H1 (cell line): Measurements from ENCODE around the gene HTR3E. TPM values are rescaled to one million over a fixed set of nuclear protein-coding genes. Genes with fewer than 3 reads are reported as not detected.

Experiments
- CTCF ChIA-PET: fragments of 300-600 bp; sonication (Branson Sonifier 250); formaldehyde crosslinking; loops from one replicate; lab custom pipeline; 2021; ENCODE audit not compliant: partially characterized antibody; lab: Charles Lee
- POLR2A ChIA-PET: fragments of 300-600 bp; sonication (Branson Sonifier 250); formaldehyde crosslinking; loops from one replicate; lab custom pipeline; 2021; ENCODE audit warnings: inconsistent platforms; ENCODE audit not compliant: partially characterized antibody; lab: Charles Lee
- DNase-seq, 2 experiments: peaks; one replicate each; pipeline versions ENCODE4 v3.0.0 to v3.0.0-alpha.2; 2010 to 2022; ENCODE audit warnings: low spot score in 2 of 2, low read depth in 1 of 2, mixed read lengths in 1 of 2
- FAIRE-seq: peaks from 2 replicates; lab custom pipeline; 2011; peaks lifted over from hg19 to GRCh38; lab: Jason Lieb, UNC
- H2AFZ ChIP-seq: 2 replicates; pipeline ENCODE4 v1.8.1; 2012; ENCODE audit warnings: low read length, inconsistent platforms
- H2AK5ac ChIP-seq: 2 replicates; pipeline ENCODE4 v1.6.1; 2013; ENCODE audit warnings: low read depth, low read length
- H2BK120ac ChIP-seq: replicated peaks from 2 replicates; pipeline ENCODE3; 2013; ENCODE audit warnings: low read depth, low read length, inconsistent platforms
- H2BK12ac ChIP-seq: 2 replicates; pipeline ENCODE4 v1.6.1; 2013; ENCODE audit warnings: low read depth, low read length
- H2BK15ac ChIP-seq: 2 replicates; pipeline ENCODE4 v1.6.1; 2013; ENCODE audit warnings: low read length
- H2BK20ac ChIP-seq: 2 replicates; pipeline ENCODE4 v1.6.1; 2013; ENCODE audit warnings: low read length
- H2BK5ac ChIP-seq: 2 replicates; pipeline ENCODE4 v1.6.1; 2013; ENCODE audit warnings: low read depth, low read length
- H3K14ac ChIP-seq: 2 replicates; pipeline ENCODE4 v1.6.1; 2013; ENCODE audit warnings: inconsistent platforms; ENCODE audit not compliant: insufficient read length
- H3K18ac ChIP-seq: 2 replicates; pipeline ENCODE4 v1.6.1; 2013; ENCODE audit warnings: low read length; ENCODE audit errors: extremely low read depth
- H3K23ac ChIP-seq: 2 replicates; pipeline ENCODE4 v1.6.1; 2013; ENCODE audit warnings: inconsistent platforms; ENCODE audit not compliant: insufficient read length
- H3K23me2 ChIP-seq: 2 replicates; pipeline ENCODE4 v1.6.1; 2013; ENCODE audit warnings: low read depth, low read length
- H3K27ac ChIP-seq: 2 replicates; pipeline ENCODE4 v1.6.1; 2011; ENCODE audit warnings: low read depth, low read length, inconsistent platforms
- H3K27me3 ChIP-seq, 4 experiments: replicated peaks in 1 of 4; 1 replicate in 1 of 4; 2 replicates in 3 of 4; pipeline versions ENCODE4 v1.6.1 to v1.8.1; 2011 to 2013; ENCODE audit warnings: low read length in 3 of 4, mild to moderate bottlenecking in 3 of 4, inconsistent platforms in 2 of 4, mixed read lengths in 2 of 4, moderate library complexity in 1 of 4; ENCODE audit not compliant: control insufficient read depth in 3 of 4, insufficient read depth in 3 of 4; ENCODE audit errors: extremely low read depth in 1 of 4
- H3K36me3 ChIP-seq, 4 experiments: 2 replicates each; pipeline versions ENCODE4 v1.6.1 to v1.8.1; 2011 to 2013; ENCODE audit warnings: mild to moderate bottlenecking in 4 of 4, low read length in 3 of 4, moderate library complexity in 2 of 4, control low read depth in 1 of 4, inconsistent platforms in 1 of 4; ENCODE audit not compliant: insufficient read depth in 4 of 4, control insufficient read depth in 2 of 4
- H3K4ac ChIP-seq: replicated peaks from 2 replicates; pipeline ENCODE3; 2013; ENCODE audit warnings: low read length, low read depth, mixed read lengths, inconsistent platforms; ENCODE audit not compliant: insufficient read length
- H3K4me1 ChIP-seq, 4 experiments: replicated peaks in 1 of 4; 1 replicate in 1 of 4; 2 replicates in 3 of 4; pipeline versions ENCODE4 v1.6.1 to v1.8.1; 2011 to 2013; ENCODE audit warnings: low read length in 3 of 4, inconsistent platforms in 2 of 4, mixed read lengths in 1 of 4; ENCODE audit not compliant: insufficient read depth in 4 of 4, control insufficient read depth in 3 of 4
- H3K4me2 ChIP-seq, 2 experiments: 2 replicates each; pipeline versions ENCODE4 v1.6.1 to v1.8.1; 2011 to 2013; ENCODE audit warnings: low read depth in 2 of 2, low read length in 2 of 2, control low read depth in 1 of 2, inconsistent platforms in 1 of 2, mild to moderate bottlenecking in 1 of 2; ENCODE audit not compliant: insufficient read depth in 1 of 2
- H3K4me3 ChIP-seq, 4 experiments: fragments of 200-600, 300-600 bp in 1 of 4; sonication (generic), shearing (Covaris generic), sonication (Bioruptor Twin) in 1 of 4; 2 replicates each; pipeline versions ENCODE4 v1.5.1 to v1.8.1; 2011 to 2016; ENCODE audit warnings: low read length in 4 of 4, low read depth in 3 of 4, control low read depth in 2 of 4, inconsistent platforms in 2 of 4, mild to moderate bottlenecking in 2 of 4, mixed read lengths in 1 of 4, moderate library complexity in 1 of 4; ENCODE audit not compliant: insufficient read depth in 2 of 4; ENCODE audit errors: extremely low read depth in 1 of 4
- H3K56ac ChIP-seq: replicated peaks from 2 replicates; pipeline ENCODE3; 2013; ENCODE audit warnings: low read depth, mild to moderate bottlenecking, mixed read lengths, low read length, inconsistent platforms; ENCODE audit not compliant: insufficient read length
- H3K79me1 ChIP-seq: 2 replicates; pipeline ENCODE4 v1.6.1; 2013; ENCODE audit warnings: low read depth, low read length, control low read depth
- H3K79me2 ChIP-seq, 2 experiments: 2 replicates each; pipeline versions ENCODE4 v1.6.1 to v1.8.1; 2012 to 2013; ENCODE audit warnings: low read length in 2 of 2, mild to moderate bottlenecking in 2 of 2, inconsistent platforms in 1 of 2; ENCODE audit not compliant: insufficient read depth in 2 of 2, control insufficient read depth in 1 of 2
- H3K9ac ChIP-seq, 4 experiments: replicated peaks in 1 of 4; 1 replicate in 1 of 4; 2 replicates in 3 of 4; pipeline versions ENCODE4 v1.6.1 to v1.8.1; 2011 to 2013; ENCODE audit warnings: low read depth in 3 of 4, low read length in 3 of 4, control low read depth in 2 of 4, mild to moderate bottlenecking in 2 of 4, moderate library complexity in 2 of 4, inconsistent platforms in 1 of 4; ENCODE audit errors: extremely low read depth in 1 of 4
- H3K9me3 ChIP-seq, 2 experiments: 2 replicates each; pipeline versions ENCODE4 v1.6.1 to v1.8.1; 2012 to 2013; ENCODE audit warnings: mild to moderate bottlenecking in 2 of 2, moderate library complexity in 2 of 2, control low read depth in 1 of 2, inconsistent platforms in 1 of 2, low read depth in 1 of 2, low read length in 1 of 2, mixed read lengths in 1 of 2; ENCODE audit not compliant: insufficient read depth in 2 of 2
- H4K20me1 ChIP-seq, 2 experiments: replicated peaks in 1 of 2; 2 replicates each; pipeline versions ENCODE3 to v1.8.1; 2011 to 2013; ENCODE audit warnings: inconsistent platforms in 2 of 2, low read length in 2 of 2, mild to moderate bottlenecking in 1 of 2; ENCODE audit not compliant: insufficient read depth in 2 of 2, control insufficient read depth in 1 of 2
- H4K5ac ChIP-seq: 2 replicates; pipeline ENCODE4 v1.6.1; 2013; ENCODE audit warnings: low read length, low read depth, mixed read lengths, inconsistent platforms; ENCODE audit not compliant: insufficient read length
- H4K8ac ChIP-seq: 2 replicates; pipeline ENCODE4 v1.8.0; 2013; ENCODE audit warnings: mild to moderate bottlenecking, moderate library complexity, low read length, inconsistent platforms; ENCODE audit not compliant: insufficient read depth; ENCODE audit errors: extremely low read depth
- H4K91ac ChIP-seq: replicated peaks from 2 replicates; pipeline ENCODE3; 2013; ENCODE audit warnings: low read length, mixed read lengths, inconsistent platforms; ENCODE audit not compliant: insufficient read length
- CREB1 ChIP-seq: IDR thresholded peaks from 2 replicates; pipeline ENCODE4 v1.6.1; 2012; ENCODE audit warnings: inconsistent platforms
- FOSL1 ChIP-seq: IDR thresholded peaks from 2 replicates; pipeline ENCODE4 v1.6.1; 2011; ENCODE audit warnings: mild to moderate bottlenecking, low read depth, low read length, moderate library complexity; ENCODE audit not compliant: insufficient read depth
- RBBP5 ChIP-seq: IDR thresholded peaks from 2 replicates; pipeline ENCODE4 v1.7.1; 2012; ENCODE audit warnings: low read depth, mild to moderate bottlenecking, inconsistent platforms, low read length, moderate library complexity, borderline replicate concordance
- WGBS, 2 experiments: shearing (Covaris generic) in 1 of 2; methylation state at CpG; one replicate each; pipeline versions ENCODE4 v1.1.6 to v1.1.7; 2013 to 2015; ENCODE audit warnings: low lambda C conversion rate in 2 of 2, mixed read lengths in 2 of 2, inconsistent platforms in 1 of 2, low coverage in 1 of 2, missing lambda C conversion rate in 1 of 2; ENCODE audit not compliant: insufficient replicate concordance in 2 of 2, insufficient coverage in 1 of 2, insufficient read length in 1 of 2; ENCODE audit errors: extremely low coverage in 1 of 2, missing lambda C conversion rate in 1 of 2; 5-methylcytosine and 5-hydroxymethylcytosine counted together
- polyA plus RNA-seq, 7 experiments: library from polyadenylated mRNA; depleted of rRNA in 3 of 7; stranded (reverse) in 5 of 7; unstranded in 2 of 7; fragments of >200 nt in 5 of 7; fragments of 200-250 nt in 2 of 7; gene quantifications; 1 replicate in 5 of 7; 2 replicates in 1 of 7; 4 replicates in 1 of 7; pipeline versions ENCODE4 v1.2.1 to v1.2.3, GENCODE V29; 2011 to 2013; ENCODE audit warnings: missing spikeins in 2 of 7, mixed read lengths in 2 of 7
- total RNA-seq: library from RNA; stranded (reverse); fragmentation: NEBNext Ultra II Directional; extraction: Animal tissue kit (Norgen Biotek cat#: 25700); gene quantifications from 2 replicates; pipeline ENCODE4 v1.2.1, GENCODE V29; 2021
- TF ChIP-seq, protein P1 (sequence below): IDR thresholded peaks from 2 replicates; pipeline ENCODE4 v1.6.1; 2012; ENCODE audit warnings: inconsistent platforms

The HTR3E gene
- total and polyA plus RNA-seq, 2 of the 8 experiments (the other 6 are each of a cell fraction or from before 2014, with no cell fraction given) = not detected

DNA sequence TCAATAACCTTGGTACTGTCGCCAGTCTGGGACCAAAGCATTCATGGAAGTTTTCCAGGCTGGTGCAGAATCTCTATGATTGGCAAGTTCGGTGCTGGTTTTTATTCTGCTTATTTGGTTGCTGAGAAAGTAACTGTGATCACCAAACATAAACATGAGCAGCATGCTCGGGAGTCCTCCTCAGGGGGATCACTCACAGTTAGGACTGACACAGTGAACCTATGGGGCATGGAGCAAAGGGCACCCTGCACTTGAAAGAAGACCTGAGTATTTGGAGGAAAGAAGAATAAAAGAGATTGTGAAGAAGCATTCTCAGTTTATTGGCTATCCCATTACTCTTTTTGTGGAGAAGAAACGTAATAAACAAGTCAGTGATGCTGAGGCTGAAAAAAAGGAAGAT is 19.2 kb downstream of the HTR3E start:
- Histone ChIP-seq H3K9ac (no peak overlapping the region), H3K23ac (no peak overlapping the region), H2BK5ac (no peak overlapping the region), H3K18ac (no peak overlapping the region), H3K4me1 (no peaks in the 10 kb centered on the region), H3K14ac (no peak overlapping the region), H3K9me3 (no peaks in the 10 kb centered on the region), H3K4ac (no peak overlapping the region), H4K91ac (no peak overlapping the region), H3K79me1 (no peaks in the 10 kb centered on the region), H3K4me2 (no peak overlapping the region), H4K20me1 (no peaks in the 10 kb centered on the region), H3K79me2 (no peaks in the 10 kb centered on the region), H4K5ac (no peak overlapping the region), H3K27me3 (no peaks in the 10 kb centered on the region), H3K4me3 (no peak overlapping the region), H4K8ac (no peak overlapping the region), H2BK20ac (no peak overlapping the region), H2BK15ac (no peak overlapping the region), H2BK12ac (no peak overlapping the region), H3K56ac (no peak overlapping the region), H2BK120ac (no peak overlapping the region), H2AK5ac (no peak overlapping the region), H2AFZ (no peak overlapping the region), H3K23me2 (no peaks in the 10 kb centered on the region), H3K36me3 (no peaks in the 10 kb centered on the region), H3K27ac (no peak overlapping the region)
- DNase-seq (no peak), FAIRE-seq (no peak)
- ChIA-PET CTCF (interaction anchor here (0.6 to 1.8 kb wide), 2 partner anchors 185 to 211 kb away, joined by 3 to 7 read pairs; no protein-coding TSS in a partner anchor), POLR2A (no interaction called here)
- TF ChIP-seq CREB1 (no peak), RBBP5 (no peak), FOSL1 (no peak)
- TF ChIP-seq, protein P1, sequence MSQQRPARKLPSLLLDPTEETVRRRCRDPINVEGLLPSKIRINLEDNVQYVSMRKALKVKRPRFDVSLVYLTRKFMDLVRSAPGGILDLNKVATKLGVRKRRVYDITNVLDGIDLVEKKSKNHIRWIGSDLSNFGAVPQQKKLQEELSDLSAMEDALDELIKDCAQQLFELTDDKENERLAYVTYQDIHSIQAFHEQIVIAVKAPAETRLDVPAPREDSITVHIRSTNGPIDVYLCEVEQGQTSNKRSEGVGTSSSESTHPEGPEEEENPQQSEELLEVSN = no peak
- 76% methylated on average over 4 of the region's 4 CpGs; no CpG with 5 or more reads in 1 of the 2 experiments for WGBS, 2 experiments
